ENCODE data around the gene PIGB.
"Not testable (repeated sequence)": the region's sequence is repeated elsewhere in the genome, so short reads cannot be mapped to it uniquely, and the experiment has no call there.

The PIGB gene

GRCh38 chr15:55281517-55282228, 37.3 kb upstream of the PIGB start:
- Histone ChIP-seq H3K27me3 (no peaks in the 10 kb centered on the region), H3K36me3 (peaks cover 0 to 58% (median 7%) of the 10 kb centered on the region in 11 experiments; a peak in 10 of 22 replicates), H3K4me2 (peak overlapping the region in 10 of 11 experiments; percentile 34 to 96 (median 85); a peak in 19 of 22 replicates), H3K27ac (peak overlapping the region; percentile 62 to 95 (median 84); a peak in 21 of 22 replicates), H3K4me3 (peak overlapping the region in 4 of 10 experiments; percentile 16 to 44 (median 26); a peak in 6 of 20 replicates), H4K20me1 (0 out of 22 replicates have a peak, but pooled peaks cover 0 to 7% (median 0%) of the 10 kb centered on the region in 11 experiments), H3K4me1 (peaks cover 24 to 98% (median 95%) of the 10 kb centered on the region in 10 experiments), H3K9ac (peak overlapping the region in 10 of 11 experiments; percentile 34 to 79 (median 68); a peak in 19 of 22 replicates), H3K9me3 (replicated peaks in 1 of 11) (0 out of 22 replicates have a peak, but pooled peaks cover 0 to 4% (median 0%) of the 10 kb centered on the region in 11 experiments)
- no peak for TF ChIP-seq Cebpa-rat (IDR thresholded peaks at IDR 0.05)

DNA sequence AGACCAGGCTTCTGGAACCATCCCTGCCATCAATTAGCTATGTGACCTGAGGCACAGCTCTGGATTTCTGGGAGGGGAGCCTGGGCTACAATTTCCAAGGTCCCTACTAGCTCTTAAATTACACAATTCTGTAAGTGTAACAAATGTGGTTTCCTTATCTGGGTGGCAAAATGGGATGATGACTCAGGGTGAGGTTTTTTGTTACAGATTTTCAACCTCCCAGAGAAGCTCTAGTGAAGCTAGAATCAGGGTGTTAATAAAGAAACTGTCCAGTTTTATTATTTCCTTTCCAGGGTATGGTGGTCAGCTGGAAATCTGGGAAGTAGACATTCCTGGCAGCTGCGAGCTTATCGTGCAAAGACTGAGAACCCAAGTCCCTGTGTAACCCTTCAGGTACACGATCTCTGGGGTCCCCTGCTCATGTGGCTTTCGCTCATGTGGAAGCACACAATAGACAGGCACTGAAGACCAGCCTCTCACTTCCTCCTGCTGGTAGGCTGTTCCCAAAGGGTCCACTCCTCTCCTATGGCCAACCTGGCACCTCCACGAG, 36.7 kb upstream of the PIGB start:
- peaks cover 0 to 65% (median 9%) of the 10 kb centered on the region in 11 experiments; a peak in 10 of 22 replicates for H3K36me3 ChIP-seq
- H3K9ac ChIP-seq = peak overlapping the region; percentile 25 to 79 (median 66); a peak in 20 of 22 replicates
- H3K9me3 ChIP-seq (replicated peaks in 1 of 11) = 0 out of 22 replicates have a peak, but pooled peaks cover 0 to 4% (median 0%) of the 10 kb centered on the region in 11 experiments
- TF ChIP-seq Cebpa-rat (IDR thresholded peaks at IDR 0.05) = peak in 7 of 11 experiments; percentile 31 to 74 (median 63); a peak in 9 of 22 replicates
- H4K20me1 ChIP-seq = 0 out of 22 replicates have a peak, but pooled peaks cover 0 to 7% (median 0%) of the 10 kb centered on the region in 11 experiments
- H3K4me2 ChIP-seq = peak overlapping the region in 10 of 11 experiments; percentile 34 to 96 (median 85); a peak in 20 of 22 replicates
- H3K27ac ChIP-seq = peak overlapping the region; percentile 62 to 95 (median 84); a peak in 21 of 22 replicates
- peak overlapping the region in 5 of 10 experiments; percentile 16 to 44 (median 20); a peak in 7 of 20 replicates for H3K4me3 ChIP-seq
- no peaks in the 10 kb centered on the region for H3K27me3 ChIP-seq
- peaks cover 17 to 98% (median 94%) of the 10 kb centered on the region in 10 experiments for H3K4me1 ChIP-seq

- Histone ChIP-seq H3K4me1 (peaks cover 19 to 97% (median 93%) of the 10 kb centered on the region in 10 experiments), H3K4me3 (peak overlapping the region in 2 of 10 experiments; percentile 8 to 44; a peak in 3 of 20 replicates), H3K27ac (peak overlapping the region; percentile 62 to 95 (median 84); a peak in 21 of 22 replicates), H3K9me3 (replicated peaks in 1 of 11) (0 out of 22 replicates have a peak, but pooled peaks cover 0 to 4% (median 0%) of the 10 kb centered on the region in 11 experiments), H3K36me3 (peaks cover 0 to 71% (median 9%) of the 10 kb centered on the region in 11 experiments; a peak in 10 of 22 replicates), H3K9ac (peak overlapping the region in 8 of 11 experiments; percentile 54 to 79 (median 70); a peak in 11 of 22 replicates), H4K20me1 (0 out of 22 replicates have a peak, but pooled peaks cover 0 to 7% (median 0%) of the 10 kb centered on the region in 11 experiments), H3K4me2 (peak overlapping the region in 9 of 11 experiments; percentile 59 to 96 (median 87); a peak in 18 of 22 replicates), H3K27me3 (no peaks in the 10 kb centered on the region)
- TF ChIP-seq Cebpa-rat (IDR thresholded peaks at IDR 0.05) = no peak
Measured at GRCh38 chr15:55283379-55284147, 35.5 kb upstream of the PIGB start.

DNA sequence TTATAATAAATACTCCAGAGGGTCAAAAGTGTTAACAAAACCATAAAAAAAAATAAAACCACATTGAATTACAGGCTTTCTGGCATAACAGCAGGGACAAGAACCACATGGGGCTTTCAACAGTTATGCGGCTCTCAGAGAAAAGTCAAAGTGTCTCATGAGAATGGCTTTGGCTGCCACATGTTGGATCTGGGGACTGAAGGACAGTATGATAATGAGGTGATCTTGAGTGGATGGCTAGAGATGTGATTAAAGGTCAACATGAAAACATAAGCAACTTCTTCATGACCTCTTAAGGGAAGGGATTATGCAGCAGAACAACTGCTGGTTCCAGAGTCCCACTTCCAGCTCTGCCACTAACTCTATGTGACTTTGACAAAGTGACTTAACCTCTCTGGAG, 34.6 kb upstream of the PIGB start:
- H3K4me3 ChIP-seq = peak overlapping the region in 3 of 10 experiments; percentile 8 to 90 (median 85); a peak in 3 of 20 replicates
- peaks cover 0 to 66% (median 9%) of the 10 kb centered on the region in 11 experiments; a peak in 10 of 22 replicates for H3K36me3 ChIP-seq
- TF ChIP-seq Cebpa-rat (IDR thresholded peaks at IDR 0.05) = no peak
- peak overlapping the region in 6 of 11 experiments; percentile 5 to 95 (median 90); a peak in 8 of 22 replicates for H3K27ac ChIP-seq
- peaks cover 0 to 7% (median 0%) of the 10 kb centered on the region in 11 experiments; a peak in 1 of 22 replicates for H4K20me1 ChIP-seq
- peaks cover 26 to 91% (median 84%) of the 10 kb centered on the region in 10 experiments for H3K4me1 ChIP-seq
- H3K9ac ChIP-seq = peak overlapping the region in 4 of 11 experiments; percentile 0 to 57 (median 16); a peak in 3 of 22 replicates
- H3K27me3 ChIP-seq = no peaks in the 10 kb centered on the region
- peak overlapping the region in 6 of 11 experiments; percentile 83 to 96 (median 94); a peak in 12 of 22 replicates for H3K4me2 ChIP-seq
- H3K9me3 ChIP-seq (replicated peaks in 1 of 11) = 0 out of 22 replicates have a peak, but pooled peaks cover 0 to 4% (median 0%) of the 10 kb centered on the region in 11 experiments

DNA sequence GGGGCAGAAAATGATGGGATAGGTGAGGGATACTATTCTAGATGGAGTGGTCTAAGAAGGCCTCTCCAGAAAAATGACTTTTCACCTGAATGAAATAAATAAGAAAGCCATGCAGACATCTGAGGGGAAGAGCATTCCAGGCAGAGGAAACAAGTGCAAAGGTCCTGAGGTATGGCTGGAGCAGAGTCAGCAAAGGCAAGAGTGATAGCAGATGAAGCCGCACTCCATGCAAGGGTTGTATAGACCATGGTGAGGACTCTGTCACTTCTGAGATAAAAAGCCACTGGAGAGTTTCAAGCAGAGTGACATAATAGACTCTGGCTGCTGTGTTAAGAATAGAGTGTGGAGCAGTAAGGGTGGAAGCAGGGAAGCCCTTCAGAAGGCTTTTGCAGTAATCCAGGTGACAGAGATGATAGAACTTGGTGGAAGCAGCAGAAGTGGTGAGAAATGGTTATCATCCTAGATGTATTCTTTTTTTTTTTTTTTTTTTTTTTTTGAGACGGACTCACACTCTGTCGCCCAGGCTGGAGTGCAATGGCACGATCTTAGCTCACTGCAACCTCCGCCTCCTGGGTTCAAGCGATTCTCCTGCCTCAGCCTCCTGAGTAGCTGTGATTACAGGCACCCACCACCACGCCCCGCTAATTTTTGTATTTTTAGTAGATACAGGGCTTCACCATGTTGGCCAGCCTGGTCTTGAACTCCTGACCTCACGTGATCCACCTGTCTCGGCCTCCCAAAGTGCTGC, 32.4 kb upstream of the PIGB start:
- Histone ChIP-seq H3K9ac (peak overlapping the region in 1 of 11 experiments; percentile 96; a peak in 3 of 22 replicates), H3K36me3 (peaks cover 0 to 55% (median 9%) of the 10 kb centered on the region in 11 experiments; a peak in 10 of 22 replicates), H3K4me2 (peak overlapping the region in 7 of 11 experiments; percentile 83 to 97 (median 95); a peak in 12 of 22 replicates), H3K4me3 (peak overlapping the region in 3 of 10 experiments; percentile 85 to 95 (median 90); a peak in 6 of 20 replicates), H3K4me1 (peaks cover 20 to 74% (median 70%) of the 10 kb centered on the region in 10 experiments), H3K27ac (peak overlapping the region in 2 of 11 experiments; percentile 91 to 95; a peak in 2 of 22 replicates)
- not testable (repeated sequence) for H3K9me3 ChIP-seq (replicated peaks in 1 of 11); H4K20me1 ChIP-seq; H3K27me3 ChIP-seq

- peak overlapping the region in 10 of 11 experiments; percentile 88 to 97 (median 95); a peak in 21 of 22 replicates for H3K9ac ChIP-seq
- peak overlapping the region; percentile 75 to 95 (median 89); a peak in 19 of 20 replicates for H3K4me3 ChIP-seq
- peak overlapping the region in 10 of 11 experiments; percentile 86 to 98 (median 92); a peak in 18 of 22 replicates for H3K27ac ChIP-seq
- H3K9me3 ChIP-seq (replicated peaks in 1 of 11) = no peaks in the 10 kb centered on the region
- peaks cover 0 to 50% (median 9%) of the 10 kb centered on the region in 11 experiments; a peak in 10 of 22 replicates for H3K36me3 ChIP-seq
- H4K20me1 ChIP-seq = no peaks in the 10 kb centered on the region; a peak in 1 of 22 replicates
- H3K27me3 ChIP-seq = no peaks in the 10 kb centered on the region
- H3K4me1 ChIP-seq = peaks cover 12 to 62% (median 55%) of the 10 kb centered on the region in 10 experiments
- H3K4me2 ChIP-seq = peak overlapping the region; percentile 83 to 97 (median 94)
- no peak for TF ChIP-seq Cebpa-rat (IDR thresholded peaks at IDR 0.05)
Measured at GRCh38 chr15:55288006-55288717, 30.9 kb upstream of the PIGB start.
